K562 (cell line): ENCODE results near the gene HTR3C. TPM values are rescaled to one million over a fixed set of nuclear protein-coding genes. Genes with fewer than 3 reads are reported as not detected.

Source experiments
- ADNP ChIP-seq: fragments of 200-800 bp; sonication (Bioruptor generic); IDR thresholded peaks from 2 replicates; pipeline ENCODE4 v1.6.1; 2016; ENCODE audit warnings: missing genetic modification characterization, missing compliant biosample characterization
- ATF4 ChIP-seq: fragments of 450-650 bp; formaldehyde crosslinking; IDR thresholded peaks from 2 replicates; pipeline ENCODE4 v1.4.0; 2022; ENCODE audit warnings: mild to moderate bottlenecking, moderate library complexity
- CEBPB ChIP-seq: fragments of 450-650 bp; IDR thresholded peaks from 2 replicates; pipeline ENCODE4 v1.6.1; 2016; ENCODE audit warnings: missing genetic modification characterization, missing compliant biosample characterization
- DIDO1 ChIP-seq: fragments of 450-650 bp; IDR thresholded peaks from 2 replicates; pipeline ENCODE4 v1.6.1; 2016; ENCODE audit warnings: low read depth, missing biosample characterization, missing genetic modification characterization
- FOXJ3 ChIP-seq: sonication (generic); formaldehyde crosslinking; IDR thresholded peaks from 2 replicates; pipeline ENCODE4 v1.4.0; 2020; ENCODE audit warnings: mild to moderate bottlenecking, missing genetic modification reagents
- FOXP4 ChIP-seq: sonication (generic); formaldehyde crosslinking; IDR thresholded peaks from 2 replicates; pipeline ENCODE4 v1.8.0; 2022; ENCODE audit warnings: mild to moderate bottlenecking, missing genetic modification reagents, borderline replicate concordance
- HNRNPH1 ChIP-seq: fragments of 200-400 bp; formaldehyde crosslinking; optimal IDR thresholded peaks from 2 replicates; pipeline ENCODE3; 2017; ENCODE audit warnings: low read depth, mild to moderate bottlenecking, low read length, moderate library complexity
- KLF10 ChIP-seq: fragments of 250-450 bp; sonication (Bioruptor Pico); IDR thresholded peaks from 2 replicates; pipeline ENCODE4 v1.6.1; 2021; ENCODE audit warnings: matching md5 sums
- POLR3G ChIP-seq: IDR thresholded peaks from 2 replicates; pipeline ENCODE4 v1.6.1; 2011; ENCODE audit not compliant: insufficient read length, insufficient replicate concordance; ENCODE audit errors: extremely low read depth
- PRPF4 ChIP-seq: fragments of 200-400 bp; formaldehyde crosslinking; IDR thresholded peaks from one replicate; pipeline ENCODE4 v1.6.1; 2017; ENCODE audit warnings: low read length, low read depth, mild to moderate bottlenecking; ENCODE audit not compliant: insufficient read depth, poor library complexity, severe bottlenecking
- SMAD1 ChIP-seq: fragments of 150-350 bp; IDR thresholded peaks from 2 replicates; pipeline ENCODE4 v1.6.1; 2014; ENCODE audit warnings: low read length, low read depth; ENCODE audit not compliant: partially characterized antibody
- SRSF7 ChIP-seq: fragments of 200-400 bp; formaldehyde crosslinking; optimal IDR thresholded peaks from 2 replicates; pipeline ENCODE3; 2017; ENCODE audit warnings: mild to moderate bottlenecking, low read depth, low read length
- STAT5B ChIP-seq: fragments of 250-450 bp; sonication (Bioruptor Pico); IDR thresholded peaks from 2 replicates; pipeline ENCODE4 v1.8.0; 2021; ENCODE audit warnings: mild to moderate bottlenecking, inconsistent platforms
- TCF15 ChIP-seq: fragments of 250-450 bp; sonication (Bioruptor Pico); IDR thresholded peaks from 2 replicates; pipeline ENCODE4 v1.8.0; 2022; ENCODE audit warnings: moderate library complexity, mild to moderate bottlenecking, inconsistent platforms
- YY1 ChIP-seq, 3 experiments: IDR thresholded peaks; 2 replicates each; pipeline ENCODE4 v1.6.1; 2011; ENCODE audit warnings: low read length in 2 of 3, mild to moderate bottlenecking in 2 of 3, moderate library complexity in 2 of 3, borderline replicate concordance in 1 of 3, control low read depth in 1 of 3, low read depth in 1 of 3; ENCODE audit not compliant: insufficient read depth in 3 of 3, insufficient replicate concordance in 2 of 3, control insufficient read depth in 1 of 3, insufficient read length in 1 of 3; ENCODE audit errors: extremely low read depth in 1 of 3
- ZC3H8 ChIP-seq: fragments of 450-650 bp; IDR thresholded peaks from 2 replicates; pipeline ENCODE4 v1.6.1; 2017
- ZNF263 ChIP-seq: sonication (generic); formaldehyde crosslinking; IDR thresholded peaks from 2 replicates; pipeline ENCODE4 v1.8.0; 2022; ENCODE audit warnings: mild to moderate bottlenecking, missing genetic modification reagents, borderline replicate concordance
- ZNF280B ChIP-seq: fragments of 250-450 bp; sonication (Bioruptor Pico); IDR thresholded peaks from 2 replicates; pipeline ENCODE4 v1.5.1; 2021; ENCODE audit warnings: mild to moderate bottlenecking
- ZNF395 ChIP-seq: fragments of 200-800 bp; sonication (Bioruptor generic); IDR thresholded peaks from 2 replicates; pipeline ENCODE4 v1.6.1; 2017; ENCODE audit warnings: missing genetic modification characterization, missing compliant biosample characterization
- polyA plus RNA-seq, 8 experiments: library from polyadenylated mRNA; depleted of rRNA in 4 of 8; stranded (reverse) in 5 of 8; unstranded in 3 of 8; fragments of >200 nt; fragmentation: Nextera tagmentation in 2 of 8; fragmentation: Illumina TruSeq in 1 of 8; extraction: Ambion mirVana in 2 of 8; extraction: Trizol in 1 of 8; gene quantifications; 2 replicates each; pipeline versions ENCODE4 v1.2.1 to v1.2.3, GENCODE V29; 2011 to 2014; ENCODE audit warnings: inconsistent platforms in 1 of 8, missing spikeins in 1 of 8
- total RNA-seq, 7 experiments: library from RNA; depleted of rRNA in 6 of 7; stranded (reverse); fragments of >200 nt in 6 of 7; fragmentation: Illumina TruSeq in 2 of 7; extraction: Trizol in 2 of 7; gene quantifications; 2 replicates each; pipeline versions ENCODE4 v1.2.1 to v1.2.3, GENCODE V29; 2011 to 2021; ENCODE audit warnings: low replicate concordance in 1 of 7

The HTR3C gene
- total and polyA plus RNA-seq, 9 of the 15 experiments (the other 6 are each of a cell fraction or from before 2014, with no cell fraction given) = 0.04 to 0.06 TPM; not detected in 7

GRCh38 chr3:184085389-184085852 lies 32.6 kb downstream of the HTR3C start (continued):
- TF ChIP-seq ZNF263 (CRISPR knock-in tag) (no peak), FOXP4 (CRISPR knock-in tag) (no peak), TCF15 (CRISPR knock-in tag) (no peak), PRPF4 (no peak), HNRNPH1 (no peak), ADNP (tag) (no peak), ZNF395 (CRISPR knock-in tag) (no peak), SMAD1 (no peak), YY1 (IDR thresholded peaks at IDR 0.05; ENCODE audit: borderline replicate concordance in 1 of 3, control insufficient read depth in 1 of 3, extremely low read depth in 1 of 3, insufficient read depth in 3 of 3, insufficient read length in 1 of 3, insufficient replicate concordance in 2 of 3, low read depth in 1 of 3, low read length in 2 of 3) (no peak), SRSF7 (no peak), FOXJ3 (CRISPR knock-in tag) (no peak), CEBPB (peak; percentile 97), ZC3H8 (no peak), DIDO1 (tag) (no peak; the same call in 1 of the 2 replicates), POLR3G (no peak), ZNF280B (CRISPR knock-in tag) (no peak), KLF10 (CRISPR knock-in tag) (no peak), ATF4 (CRISPR knock-in tag) (no peak), STAT5B (CRISPR knock-in tag) (no peak)
